Measurements from ENCODE around the gene KLK2.
"Not testable (repeated sequence)": the region's sequence is repeated elsewhere in the genome, so short reads cannot be mapped to it uniquely, and the experiment has no call there.

KLK2 gene

DNA sequence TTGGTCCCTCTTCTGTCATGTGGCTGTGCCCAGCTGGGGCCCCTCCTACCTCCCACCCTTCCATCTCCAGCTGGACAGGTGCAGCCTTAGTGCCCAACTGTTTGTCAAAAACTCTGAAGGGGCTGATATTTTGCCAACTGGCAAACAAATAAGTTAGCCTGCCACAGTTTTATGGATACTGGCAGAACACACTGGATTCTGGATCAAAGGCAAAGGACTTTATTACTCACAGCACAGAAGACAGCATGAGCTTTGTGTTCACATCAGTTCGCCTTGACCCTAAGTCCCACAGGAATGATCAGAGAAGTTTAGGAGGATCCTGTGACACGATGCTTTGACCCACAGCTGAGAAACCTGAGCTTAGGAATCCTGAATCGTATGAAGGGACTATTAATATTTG, 16.4 kb downstream of the KLK2 start:
- TF ChIP-seq, protein P1, sequence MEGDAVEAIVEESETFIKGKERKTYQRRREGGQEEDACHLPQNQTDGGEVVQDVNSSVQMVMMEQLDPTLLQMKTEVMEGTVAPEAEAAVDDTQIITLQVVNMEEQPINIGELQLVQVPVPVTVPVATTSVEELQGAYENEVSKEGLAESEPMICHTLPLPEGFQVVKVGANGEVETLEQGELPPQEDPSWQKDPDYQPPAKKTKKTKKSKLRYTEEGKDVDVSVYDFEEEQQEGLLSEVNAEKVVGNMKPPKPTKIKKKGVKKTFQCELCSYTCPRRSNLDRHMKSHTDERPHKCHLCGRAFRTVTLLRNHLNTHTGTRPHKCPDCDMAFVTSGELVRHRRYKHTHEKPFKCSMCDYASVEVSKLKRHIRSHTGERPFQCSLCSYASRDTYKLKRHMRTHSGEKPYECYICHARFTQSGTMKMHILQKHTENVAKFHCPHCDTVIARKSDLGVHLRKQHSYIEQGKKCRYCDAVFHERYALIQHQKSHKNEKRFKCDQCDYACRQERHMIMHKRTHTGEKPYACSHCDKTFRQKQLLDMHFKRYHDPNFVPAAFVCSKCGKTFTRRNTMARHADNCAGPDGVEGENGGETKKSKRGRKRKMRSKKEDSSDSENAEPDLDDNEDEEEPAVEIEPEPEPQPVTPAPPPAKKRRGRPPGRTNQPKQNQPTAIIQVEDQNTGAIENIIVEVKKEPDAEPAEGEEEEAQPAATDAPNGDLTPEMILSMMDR (IDR thresholded peaks at IDR 0.05; ENCODE audit: extremely low read depth, insufficient read depth, missing control alignments), result no peak
- no peak for DNase-seq (ENCODE audit: low spot score)
- in situ Hi-C loops (cut with MboI; ENCODE audit: low pct_unique_long_range_greater_than_20kb, low sequenced_read_pairs, unreplicated experiment), result no loop called here

DNA sequence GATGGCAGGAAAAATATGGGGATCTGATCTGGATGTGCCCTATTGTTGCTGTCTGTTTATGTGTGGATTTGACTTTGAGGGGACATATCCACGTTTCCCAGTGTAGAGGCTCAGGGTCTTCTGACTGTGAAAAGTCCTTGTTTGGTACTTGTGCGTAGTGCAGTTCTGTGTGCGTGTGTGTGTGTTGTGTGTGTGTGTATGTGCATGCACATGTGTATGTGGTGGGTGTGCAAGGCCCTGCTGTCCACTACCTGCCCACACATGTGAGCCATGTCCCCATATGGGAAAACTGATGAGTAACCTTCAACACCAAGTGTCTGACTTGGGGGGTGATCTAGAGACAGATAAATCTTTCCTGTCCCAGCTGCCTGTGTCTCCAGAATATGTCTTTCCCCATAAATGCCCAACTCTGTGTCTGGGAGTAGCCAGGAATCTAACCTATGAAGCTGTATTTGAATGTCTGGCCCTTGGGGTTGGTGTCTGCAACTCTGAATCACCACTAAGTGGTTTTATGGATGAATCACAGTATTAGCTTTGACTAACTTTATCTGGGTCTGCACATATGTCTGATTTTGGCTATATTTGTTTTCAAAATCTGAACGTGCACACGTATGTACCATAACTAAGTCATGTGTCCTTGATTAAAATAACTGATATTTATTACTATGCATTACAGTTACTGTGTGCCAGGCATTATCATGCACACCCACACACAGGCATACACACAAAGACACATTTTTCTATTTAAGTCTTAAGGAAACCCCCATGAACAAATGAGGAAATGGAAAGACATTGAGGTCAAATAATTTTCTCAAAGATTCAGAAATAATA, 17.4 kb downstream of the KLK2 start:
- no peak for DNase-seq (ENCODE audit: low spot score)
- in situ Hi-C loops (cut with MboI; ENCODE audit: low pct_unique_long_range_greater_than_20kb, low sequenced_read_pairs, unreplicated experiment), result no loop called here

DNA sequence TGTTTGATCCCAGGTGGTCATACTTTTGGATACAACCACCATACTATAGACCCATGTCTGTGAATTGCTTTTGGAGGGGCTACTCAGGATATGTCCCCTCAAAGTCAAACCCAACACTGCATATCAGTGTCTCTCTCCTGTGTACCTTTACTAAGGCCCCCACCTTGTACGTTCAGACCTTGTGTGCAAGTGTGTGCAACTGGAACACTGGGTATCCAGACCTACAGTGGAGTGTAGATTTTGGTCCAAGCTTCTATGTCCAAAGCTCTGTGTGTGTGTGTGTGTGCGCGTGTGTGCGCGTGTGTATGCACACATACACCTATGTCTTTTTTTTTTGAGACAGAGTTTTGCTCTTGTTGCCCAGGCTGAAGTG, 18.0 kb downstream of the KLK2 start:
- in situ Hi-C loops (cut with MboI; ENCODE audit: low pct_unique_long_range_greater_than_20kb, low sequenced_read_pairs, unreplicated experiment), result no loop called here
- DNase-seq (ENCODE audit: low spot score), result no peak
- TF ChIP-seq, protein P1 (IDR thresholded peaks at IDR 0.05; ENCODE audit: extremely low read depth, insufficient read depth, missing control alignments), result no peak

More for the DNA sequence above, 17.4 kb downstream of the KLK2 start:
- TF ChIP-seq, protein P1 (IDR thresholded peaks at IDR 0.05; ENCODE audit: extremely low read depth, insufficient read depth, missing control alignments), result no peak

DNA sequence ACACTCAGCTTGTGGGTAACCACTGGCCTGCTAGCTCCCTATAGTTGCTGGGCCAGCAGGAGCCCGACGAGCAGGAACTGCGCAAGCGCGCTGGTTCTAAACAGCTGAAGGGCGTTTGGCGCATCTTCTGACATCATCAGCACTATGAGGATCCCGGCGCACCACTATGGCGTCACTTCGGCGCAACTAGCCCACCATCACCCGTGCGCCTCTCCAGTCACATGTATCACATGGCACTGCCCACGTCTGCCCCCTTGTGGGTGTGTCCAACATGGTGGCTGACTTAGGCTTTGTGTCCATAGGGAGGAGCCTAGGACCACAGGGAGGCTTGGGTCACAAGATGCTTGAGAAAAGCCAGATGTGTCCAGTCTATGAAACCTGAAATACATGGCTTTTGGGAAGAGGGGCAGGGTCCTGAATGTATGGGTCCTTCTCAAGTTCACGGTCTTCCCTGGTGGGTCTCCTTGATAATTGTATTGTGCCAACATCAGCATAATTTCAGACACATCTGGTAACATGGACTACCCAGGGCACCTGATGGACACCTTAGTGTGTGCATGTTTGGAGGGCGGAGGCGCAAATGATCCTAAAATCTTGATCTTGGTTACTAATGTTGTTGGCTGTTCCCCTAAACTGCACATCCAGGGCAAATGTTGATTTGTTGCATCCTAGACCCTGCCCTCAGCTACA, 20.0 kb downstream of the KLK2 start:
- DNase-seq (ENCODE audit: low spot score), result no peak
- TF ChIP-seq, protein P1 (IDR thresholded peaks at IDR 0.05; ENCODE audit: extremely low read depth, insufficient read depth, missing control alignments), result peak; percentile 28
- in situ Hi-C loops (cut with MboI; ENCODE audit: low pct_unique_long_range_greater_than_20kb, low sequenced_read_pairs, unreplicated experiment), result no loop called here

DNA sequence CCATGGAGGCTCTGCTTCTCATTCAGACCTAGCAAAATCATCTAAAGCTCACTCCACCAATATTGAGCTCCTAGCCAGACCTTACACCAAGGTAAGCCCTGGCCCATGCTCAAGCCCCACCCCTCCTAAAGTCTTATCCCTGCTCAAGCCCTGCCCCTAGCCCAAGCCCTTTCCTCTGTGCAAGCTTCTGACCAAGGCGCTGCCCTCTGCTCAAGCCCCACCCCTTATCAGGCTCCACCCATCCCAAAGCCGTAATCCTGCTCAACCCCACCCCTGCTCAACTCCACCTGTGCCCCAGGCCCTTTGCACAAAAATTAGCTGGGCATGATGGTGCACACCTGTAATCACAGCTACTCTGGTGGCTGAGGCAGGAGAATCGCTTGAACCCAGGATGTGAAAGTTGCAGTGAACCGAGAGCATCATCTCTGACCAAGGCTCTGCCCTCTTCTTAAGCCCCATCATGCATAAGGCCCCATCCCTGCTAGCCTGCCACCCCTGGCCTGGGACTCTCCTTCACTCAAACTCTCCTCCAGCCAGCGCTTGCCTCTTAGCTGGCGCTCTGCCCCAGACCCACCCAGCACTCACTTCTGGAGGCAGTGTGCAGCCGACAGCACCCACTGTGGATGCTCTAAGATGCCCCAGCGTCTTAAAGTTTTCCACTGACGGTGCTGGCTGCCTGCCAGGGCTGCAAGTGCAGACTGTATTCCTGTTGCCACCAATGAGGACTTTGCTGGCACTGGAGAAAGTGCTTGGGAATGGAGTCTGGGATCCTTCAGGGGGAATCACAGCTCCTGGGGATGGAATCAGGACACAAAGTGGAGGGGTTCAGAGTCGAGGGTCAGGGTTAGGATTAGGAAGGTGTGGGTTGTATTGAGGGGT, 21.5 kb downstream of the KLK2 start:
- in situ Hi-C loops (cut with MboI; ENCODE audit: low pct_unique_long_range_greater_than_20kb, low sequenced_read_pairs, unreplicated experiment), result no loop called here
- TF ChIP-seq, protein P1 (IDR thresholded peaks at IDR 0.05; ENCODE audit: extremely low read depth, insufficient read depth, missing control alignments), result no peak
- DNase-seq (ENCODE audit: low spot score), result no peak

DNA sequence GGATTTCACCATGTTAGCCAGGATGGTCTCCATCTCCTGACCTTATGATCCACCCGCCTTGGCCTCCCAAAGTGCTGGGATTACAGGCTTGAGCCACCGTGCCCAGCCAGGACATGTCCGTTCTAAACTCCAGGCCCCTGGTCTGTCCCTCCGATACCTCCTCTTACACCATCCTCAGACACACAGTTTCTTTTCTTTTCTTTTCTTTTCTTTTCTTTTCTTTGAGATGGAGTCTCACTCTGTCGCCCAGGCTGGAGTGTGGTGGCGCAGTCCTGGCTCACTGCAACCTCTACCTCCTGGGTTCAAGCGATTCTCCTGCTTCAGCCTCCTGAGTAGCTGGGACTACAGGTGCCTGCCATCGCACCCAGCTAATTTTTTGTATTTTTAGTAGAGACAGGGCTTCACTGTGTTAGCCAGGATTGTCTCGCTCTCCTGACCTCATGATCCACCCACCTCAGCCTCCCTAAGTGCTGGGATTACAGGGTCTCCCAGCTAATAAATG, 22.9 kb downstream of the KLK2 start:
- DNase-seq (ENCODE audit: low spot score); in situ Hi-C loops (cut with MboI; ENCODE audit: low pct_unique_long_range_greater_than_20kb, low sequenced_read_pairs, unreplicated experiment): not testable (repeated sequence)
